Skeletal muscle tissue (tissue), 4 donors: ENCODE measurements around the gene LTBP4. TPM values are rescaled to one million over a fixed set of nuclear protein-coding genes. Genes with fewer than 3 reads are reported as not detected.
"Not testable (repeated sequence)": the region's sequence is repeated elsewhere in the genome, so short reads cannot be mapped to it uniquely, and the experiment has no call there.

Experiments
- H3K27ac ChIP-seq: one replicate; pipeline ENCODE4 v1.7.0; 2013; ENCODE audit warnings: mild to moderate bottlenecking, low read depth, low read length, inconsistent platforms
- H3K27me3 ChIP-seq, 3 donors: one replicate each; pipeline ENCODE4 v1.7.0; 2013; ENCODE audit warnings: low read length in 3 of 3; ENCODE audit not compliant: control insufficient read depth in 3 of 3, insufficient read depth in 3 of 3
- H3K36me3 ChIP-seq, 3 donors: one replicate each; pipeline ENCODE4 v1.7.0; 2013; ENCODE audit warnings: low read length in 3 of 3; ENCODE audit not compliant: control insufficient read depth in 3 of 3, insufficient read depth in 3 of 3
- H3K4me1 ChIP-seq, 3 donors: one replicate each; pipeline ENCODE4 v1.7.0; 2013; ENCODE audit warnings: low read length in 3 of 3, mild to moderate bottlenecking in 3 of 3; ENCODE audit not compliant: control insufficient read depth in 3 of 3, insufficient read depth in 3 of 3
- H3K4me3 ChIP-seq, 3 donors: one replicate each; pipeline ENCODE4 v1.7.0; 2013; ENCODE audit warnings: low read length in 3 of 3
- H3K9ac ChIP-seq, 3 donors: one replicate each; pipeline ENCODE4 v1.7.0; 2013; ENCODE audit warnings: low read length in 3 of 3, mild to moderate bottlenecking in 3 of 3, moderate library complexity in 2 of 3, low read depth in 1 of 3
- H3K9me3 ChIP-seq, 3 donors: one replicate each; pipeline ENCODE4 v1.7.0; 2013; ENCODE audit warnings: low read length in 3 of 3; ENCODE audit not compliant: control insufficient read depth in 3 of 3
- total RNA-seq: library from RNA; depleted of rRNA; stranded (reverse); fragments of >200 nt; gene quantifications from one replicate; pipeline ENCODE4 v1.2.3, GENCODE V29; 2014
- donor health status: Osteomylitis.

The LTBP4 gene
- total RNA-seq, 1 donor from 2014 or later: 86.6 TPM

DNA sequence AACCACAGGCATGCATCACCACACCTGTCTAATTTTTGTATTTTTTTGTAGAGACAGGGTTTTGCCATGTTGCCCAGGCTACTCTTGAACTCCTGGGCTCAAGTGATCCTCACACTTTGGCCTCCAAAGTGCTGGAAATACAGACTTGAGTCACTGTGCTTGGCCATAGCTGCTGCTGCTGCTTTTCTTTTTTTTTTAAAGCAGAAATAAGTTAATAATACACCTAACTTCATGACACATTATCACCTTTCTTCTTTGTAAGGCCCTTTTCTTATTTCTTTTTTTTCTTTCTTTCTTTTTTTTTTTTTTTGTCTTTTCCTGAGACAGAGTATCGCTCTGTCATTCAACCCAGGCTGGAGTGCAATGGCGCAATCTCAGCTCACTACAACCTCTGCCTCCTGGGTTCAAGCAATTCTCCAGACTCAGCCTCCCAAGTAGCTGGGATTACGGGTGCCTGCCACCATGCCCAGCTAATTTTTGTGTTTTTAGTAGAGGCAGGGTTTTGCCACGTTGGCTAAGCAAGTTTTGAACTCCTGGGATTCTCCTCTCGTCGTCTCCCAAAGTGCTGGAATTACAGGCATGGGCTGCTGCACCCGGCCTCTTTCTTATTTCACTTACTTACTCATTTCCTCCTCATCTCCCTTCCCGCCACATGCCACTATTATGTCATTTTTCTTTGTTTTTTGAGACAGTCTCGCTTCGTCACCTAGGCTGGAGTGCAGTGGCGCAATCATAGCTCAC, 15.8 kb upstream of the LTBP4 start:
- no peak overlapping the region for H3K27ac ChIP-seq
- H3K9ac ChIP-seq: no peak overlapping the region
- H3K9me3 ChIP-seq: no peaks in the 10 kb centered on the region
- peaks cover 2 to 10% (median 7%) of the 10 kb centered on the region in 3 donors for H3K36me3 ChIP-seq
- no peaks in the 10 kb centered on the region for H3K27me3 ChIP-seq
- H3K4me1 ChIP-seq: no peaks in the 10 kb centered on the region
- H3K4me3 ChIP-seq: no peak overlapping the region

DNA sequence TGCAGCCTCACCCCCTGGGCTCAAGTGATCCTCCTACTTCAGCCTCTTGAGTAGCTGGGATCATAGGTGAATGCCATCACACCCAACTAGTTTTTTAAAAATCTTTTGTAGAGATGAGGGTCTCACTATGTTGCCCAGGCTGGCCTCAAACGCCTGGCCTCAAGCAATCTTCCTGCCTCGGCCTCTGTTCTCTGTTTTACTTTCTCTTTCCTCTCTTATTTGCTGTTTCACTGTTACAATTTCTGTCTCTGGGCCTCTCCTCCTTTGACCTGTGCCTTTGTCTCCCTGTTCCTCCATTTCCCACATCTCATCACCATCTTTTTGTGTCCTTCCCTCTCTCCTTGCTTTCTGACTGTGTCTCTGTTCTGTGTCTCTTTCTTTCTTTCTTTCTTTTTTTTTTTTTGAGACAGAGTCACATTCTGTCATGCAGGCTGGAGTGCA, 15.2 kb upstream of the LTBP4 start:
- Histone ChIP-seq H3K9me3 (no peaks in the 10 kb centered on the region), H3K27ac (no peak overlapping the region), H3K9ac (no peak overlapping the region), H3K4me1 (no peaks in the 10 kb centered on the region), H3K27me3 (no peaks in the 10 kb centered on the region), H3K36me3 (peaks cover 0 to 7% (median 5%) of the 10 kb centered on the region in 3 donors), H3K4me3 (no peak overlapping the region)

DNA sequence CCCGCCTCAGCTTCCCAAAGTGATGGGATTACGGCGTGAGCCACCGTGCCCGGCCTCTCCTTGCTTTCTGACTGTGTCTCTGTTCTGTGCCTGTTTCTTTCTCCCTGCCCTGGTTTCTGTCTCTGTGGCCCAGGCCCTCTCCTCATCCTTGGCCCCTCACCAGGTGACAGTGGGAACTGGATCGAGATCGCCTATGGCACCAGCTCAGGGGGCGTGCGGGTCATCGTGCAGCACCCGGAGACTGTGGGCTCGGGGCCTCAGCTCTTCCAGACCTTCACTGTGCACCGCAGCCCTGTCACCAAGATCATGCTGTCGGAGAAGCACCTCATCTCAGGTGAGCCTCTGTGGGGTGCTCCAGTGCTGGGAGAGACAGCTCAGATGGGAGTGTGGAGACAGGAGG, 14.6 kb upstream of the LTBP4 start:
- H3K27me3 ChIP-seq: no peaks in the 10 kb centered on the region
- no peak overlapping the region for H3K4me3 ChIP-seq
- H3K36me3 ChIP-seq: peaks cover 0 to 7% (median 5%) of the 10 kb centered on the region in 3 donors
- no peaks in the 10 kb centered on the region for H3K9me3 ChIP-seq
- H3K4me1 ChIP-seq: no peaks in the 10 kb centered on the region
- H3K27ac ChIP-seq: no peak overlapping the region
- H3K9ac ChIP-seq: no peak overlapping the region

DNA sequence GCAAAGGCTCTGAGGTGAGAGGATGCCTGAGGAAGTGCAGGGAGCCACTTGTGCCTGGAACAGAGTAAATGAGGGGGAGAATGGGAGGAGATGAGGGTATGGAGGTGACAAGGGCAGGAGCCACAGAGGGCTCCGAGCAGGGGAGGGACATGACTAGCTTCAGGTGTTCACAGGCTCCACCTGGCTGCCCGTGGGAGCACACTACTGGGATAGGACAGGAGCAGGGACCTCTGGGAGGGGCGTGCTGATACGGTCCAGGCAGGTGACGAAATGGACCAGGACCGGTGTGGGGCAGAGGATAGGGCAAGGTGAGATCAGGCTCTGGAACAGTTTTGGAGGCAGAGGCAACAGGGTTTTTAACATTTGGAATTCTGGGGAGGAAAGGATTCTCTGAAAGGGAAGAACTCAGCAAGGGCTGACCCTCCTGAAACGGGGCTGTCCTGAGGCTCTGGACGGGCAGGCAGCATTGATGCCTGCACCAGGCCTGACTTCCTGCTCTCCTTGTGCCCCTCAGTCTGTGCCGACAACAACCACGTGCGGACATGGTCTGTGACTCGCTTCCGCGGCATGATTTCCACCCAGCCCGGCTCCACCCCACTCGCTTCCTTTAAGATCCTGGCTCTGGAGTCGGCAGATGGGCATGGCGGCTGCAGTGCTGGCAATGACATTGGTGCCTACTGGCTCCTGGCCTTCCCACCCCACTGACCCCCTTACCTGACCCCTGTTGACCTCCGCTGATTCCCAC, 12.9 kb upstream of the LTBP4 start:
- no peak overlapping the region for H3K4me3 ChIP-seq
- peaks cover 0 to 7% (median 3%) of the 10 kb centered on the region in 3 donors for H3K36me3 ChIP-seq
- H3K27me3 ChIP-seq: no peaks in the 10 kb centered on the region
- H3K9me3 ChIP-seq: no peaks in the 10 kb centered on the region
- H3K9ac ChIP-seq: no peak overlapping the region
- no peak overlapping the region for H3K27ac ChIP-seq
- no peaks in the 10 kb centered on the region for H3K4me1 ChIP-seq

DNA sequence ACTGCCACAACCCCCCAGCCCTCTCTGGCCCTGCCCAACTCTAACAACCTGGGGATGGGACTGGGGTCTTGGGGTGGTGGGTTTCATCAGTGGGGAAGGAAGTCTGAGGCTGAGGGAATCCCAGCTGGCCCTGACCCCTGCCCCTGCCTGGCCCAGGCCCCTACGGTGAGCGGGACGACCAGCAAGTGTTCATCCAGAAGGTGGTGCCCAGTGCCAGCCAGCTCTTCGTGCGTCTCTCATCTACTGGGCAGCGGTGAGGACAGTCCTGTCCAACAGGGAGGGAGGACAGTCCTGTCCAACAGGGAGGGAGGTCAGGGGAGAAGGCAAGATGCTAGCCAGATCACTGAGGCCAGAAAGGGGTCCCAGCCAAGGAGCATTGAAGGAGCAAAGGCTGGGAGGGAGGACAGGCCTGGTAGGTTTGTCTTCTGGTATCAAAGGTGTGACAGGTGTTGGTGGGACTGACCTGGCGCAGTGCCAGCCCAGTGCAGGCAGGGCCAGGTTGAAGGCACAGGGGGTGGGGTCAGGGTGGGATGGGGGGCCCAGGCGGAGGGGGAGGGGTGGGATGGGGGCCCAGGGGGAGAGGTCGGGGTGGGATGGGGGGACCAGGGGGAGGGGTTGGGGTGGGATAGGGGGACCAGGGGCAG, 12.1 kb upstream of the LTBP4 start:
- no peak overlapping the region for H3K9ac ChIP-seq
- H3K4me3 ChIP-seq: no peak overlapping the region
- no peaks in the 10 kb centered on the region for H3K4me1 ChIP-seq
- peaks cover 0 to 7% (median 3%) of the 10 kb centered on the region in 3 donors for H3K36me3 ChIP-seq
- no peaks in the 10 kb centered on the region for H3K27me3 ChIP-seq
- no peaks in the 10 kb centered on the region for H3K9me3 ChIP-seq
- H3K27ac ChIP-seq: no peak overlapping the region

DNA sequence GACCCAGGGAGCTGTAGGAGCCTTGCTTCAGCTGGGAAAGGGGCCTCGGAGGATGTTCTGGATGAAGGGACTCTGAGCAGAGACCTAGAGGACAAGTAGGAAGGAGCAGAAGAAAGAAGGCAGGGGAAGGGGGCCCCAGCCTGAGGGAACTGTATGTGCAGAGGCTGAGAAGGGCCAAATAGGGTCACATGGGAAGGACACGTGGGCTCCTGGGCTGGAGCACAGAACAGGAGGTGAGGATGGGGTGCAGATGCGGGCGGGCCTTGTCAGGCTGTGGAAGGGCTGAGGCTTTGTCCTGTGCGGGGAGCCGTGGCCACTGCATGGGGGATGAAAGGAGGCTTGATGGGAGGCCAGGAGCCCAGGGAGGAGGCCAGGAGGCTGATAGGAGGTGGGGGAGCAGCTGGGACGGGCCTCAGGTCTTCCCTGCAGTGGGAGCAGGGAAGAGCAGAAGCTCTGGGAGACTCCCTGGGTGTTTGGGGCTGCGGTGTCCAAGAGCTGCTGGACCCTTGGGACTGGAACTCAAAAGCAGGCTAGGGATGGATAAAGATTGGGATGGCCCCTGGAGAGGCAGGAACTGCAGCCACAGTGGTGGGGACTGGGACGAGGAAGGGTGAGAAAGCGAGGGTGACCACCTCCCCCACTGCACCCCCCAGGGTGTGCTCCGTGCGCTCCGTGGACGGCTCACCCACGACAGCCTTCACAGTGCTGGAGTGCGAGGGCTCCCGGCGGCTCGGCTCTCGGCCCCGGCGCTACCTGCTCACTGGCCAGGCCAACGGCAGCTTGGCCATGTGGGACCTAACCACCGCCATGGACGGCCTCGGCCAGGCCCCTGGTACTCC, 11.4 kb upstream of the LTBP4 start:
- Histone ChIP-seq H3K4me1 (no peaks in the 10 kb centered on the region), H3K27me3 (peaks cover 0 to 4% (median 3%) of the 10 kb centered on the region in 3 donors), H3K36me3 (peaks cover 0 to 7% (median 3%) of the 10 kb centered on the region in 3 donors), H3K4me3 (no peak overlapping the region), H3K9me3 (no peaks in the 10 kb centered on the region), H3K9ac (no peak overlapping the region), H3K27ac (no peak overlapping the region)

DNA sequence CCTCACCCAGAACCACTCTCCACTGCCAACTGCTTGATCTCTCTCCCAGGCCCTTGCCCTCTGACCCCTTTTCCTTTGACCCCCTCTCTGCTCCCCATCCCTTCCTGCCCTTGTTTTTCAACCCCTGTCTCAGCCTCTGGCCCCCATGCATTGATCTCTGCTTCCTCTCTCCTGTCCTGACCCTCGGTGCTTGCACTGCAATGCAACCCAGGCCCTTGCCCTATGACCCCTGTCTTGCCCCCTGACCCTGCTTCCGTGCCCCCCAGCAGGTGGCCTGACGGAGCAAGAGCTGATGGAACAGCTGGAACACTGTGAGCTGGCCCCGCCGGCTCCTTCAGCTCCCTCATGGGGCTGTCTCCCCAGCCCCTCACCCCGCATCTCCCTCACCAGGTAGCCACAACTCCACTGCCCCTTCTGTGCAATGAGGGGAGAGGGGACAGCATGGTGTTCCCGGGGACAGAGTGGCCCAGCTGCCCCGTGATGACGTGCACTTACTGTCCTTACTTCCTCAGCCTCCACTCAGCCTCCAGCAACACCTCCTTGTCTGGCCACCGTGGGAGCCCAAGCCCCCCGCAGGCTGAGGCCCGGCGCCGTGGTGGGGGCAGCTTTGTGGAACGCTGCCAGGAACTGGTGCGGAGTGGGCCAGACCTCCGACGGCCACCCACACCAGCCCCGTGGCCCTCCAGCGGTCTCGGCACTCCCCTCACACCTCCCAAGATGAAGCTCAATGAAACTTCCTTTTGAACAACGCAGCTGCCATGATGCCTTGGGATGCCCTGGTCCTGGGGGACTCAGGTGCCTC, 10.5 kb upstream of the LTBP4 start:
- Histone ChIP-seq H3K27ac (no peak overlapping the region), H3K9me3 (no peaks in the 10 kb centered on the region), H3K4me1 (no peaks in the 10 kb centered on the region), H3K9ac (no peak overlapping the region), H3K36me3 (peaks cover 0 to 7% (median 3%) of the 10 kb centered on the region in 3 donors), H3K27me3 (peaks cover 0 to 4% (median 3%) of the 10 kb centered on the region in 3 donors), H3K4me3 (no peak overlapping the region)

DNA sequence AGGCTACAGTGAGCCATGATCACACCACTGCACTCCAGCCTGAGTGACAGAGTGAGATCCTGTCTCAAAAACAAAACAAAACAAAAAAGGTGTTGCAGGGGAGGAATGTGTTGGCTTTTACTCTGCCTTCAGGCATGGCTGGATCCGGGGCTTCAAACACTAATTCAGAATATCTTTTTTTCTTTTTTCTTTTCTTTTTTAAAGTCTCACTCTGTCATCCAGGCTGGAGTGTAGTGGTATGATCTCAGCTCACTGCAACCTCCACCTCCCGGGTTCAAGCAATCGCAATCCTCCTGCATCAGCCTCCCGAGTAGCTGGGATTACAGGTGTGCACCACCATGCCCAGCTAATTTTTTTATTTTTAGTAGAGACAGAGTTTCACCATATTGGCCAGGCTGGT, 9.4 kb upstream of the LTBP4 start:
- H3K27me3 ChIP-seq: peaks cover 8 to 11% (median 10%) of the 10 kb centered on the region in 3 donors
- H3K36me3 ChIP-seq, H3K27ac ChIP-seq, H3K4me1 ChIP-seq, H3K4me3 ChIP-seq, H3K9ac ChIP-seq, H3K9me3 ChIP-seq: not testable (repeated sequence)

DNA sequence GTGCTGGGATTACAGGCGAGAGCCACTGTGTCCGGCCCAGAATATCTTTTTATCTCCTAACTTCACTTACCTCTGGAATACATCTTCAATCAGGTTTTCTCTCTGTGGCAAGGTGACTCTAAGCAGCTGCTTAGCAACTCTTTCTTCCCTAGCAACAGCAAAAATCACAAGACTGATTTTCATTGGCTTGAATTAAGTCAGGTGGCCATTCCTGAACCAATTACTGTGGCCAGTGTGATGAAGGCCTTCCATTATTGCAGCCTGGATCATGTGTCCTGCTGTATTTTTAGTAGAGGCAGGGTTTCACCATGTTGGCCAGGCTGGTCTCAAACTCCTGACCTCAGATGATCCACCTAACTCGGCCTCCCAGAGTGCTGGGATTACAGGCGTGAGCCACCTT, 9.0 kb upstream of the LTBP4 start:
- no peak overlapping the region for H3K4me3 ChIP-seq
- peaks cover 0 to 3% (median 3%) of the 10 kb centered on the region in 3 donors for H3K36me3 ChIP-seq
- H3K9ac ChIP-seq: no peak overlapping the region
- peaks cover under 1 to 4% (median 2%) of the 10 kb centered on the region in 3 donors for H3K4me1 ChIP-seq
- peaks cover 10 to 12% (median 12%) of the 10 kb centered on the region in 3 donors for H3K27me3 ChIP-seq
- H3K27ac ChIP-seq: no peak overlapping the region
- no peaks in the 10 kb centered on the region for H3K9me3 ChIP-seq
